Small intestine (tissue), 7 donors: ENCODE measurements around the gene MAGI1. TPM values are rescaled to one million over a fixed set of nuclear protein-coding genes. Genes with fewer than 3 reads are reported as not detected.

ENCODE experiments used
- DNase-seq, 2 donors: peaks; one replicate each; pipeline versions ENCODE4 v3.0.0 to v3.0.0-alpha.2; 2013
- FAIRE-seq: peaks from 2 replicates; lab custom pipeline; 2012; peaks lifted over from hg19 to GRCh38; lab: Jason Lieb, UNC
- H3K27ac ChIP-seq, 3 donors: one replicate each; pipeline ENCODE4 v1.5.1; 2013; ENCODE audit warnings: low read length in 2 of 3, mild to moderate bottlenecking in 2 of 3, control low read depth in 1 of 3, inconsistent platforms in 1 of 3, low read depth in 1 of 3, moderate library complexity in 1 of 3
- H3K27me3 ChIP-seq, 3 donors: one replicate each; pipeline ENCODE4 v1.6.1; 2013; ENCODE audit warnings: low read length in 3 of 3, inconsistent platforms in 1 of 3; ENCODE audit not compliant: control insufficient read depth in 3 of 3, insufficient read depth in 3 of 3
- H3K36me3 ChIP-seq, 3 donors: one replicate each; pipeline ENCODE4 v1.6.1; 2013; ENCODE audit warnings: low read length in 3 of 3, inconsistent platforms in 1 of 3, low read depth in 1 of 3, mild to moderate bottlenecking in 1 of 3, moderate library complexity in 1 of 3; ENCODE audit not compliant: control insufficient read depth in 3 of 3, insufficient read depth in 2 of 3
- H3K4me1 ChIP-seq, 3 donors: one replicate each; pipeline ENCODE4 v1.6.1; 2013; ENCODE audit warnings: low read length in 2 of 3, inconsistent platforms in 1 of 3, low read depth in 1 of 3, mild to moderate bottlenecking in 1 of 3, moderate library complexity in 1 of 3; ENCODE audit not compliant: control insufficient read depth in 3 of 3, insufficient read depth in 2 of 3
- H3K4me3 ChIP-seq, 3 donors: one replicate each; pipeline ENCODE4 v1.5.1; 2013; ENCODE audit warnings: low read length in 3 of 3, control low read depth in 1 of 3, inconsistent platforms in 1 of 3, low read depth in 1 of 3, mild to moderate bottlenecking in 1 of 3, moderate library complexity in 1 of 3
- H3K9me3 ChIP-seq, 2 donors: one replicate each; pipeline ENCODE4 v1.6.1; 2013; ENCODE audit warnings: low read depth in 1 of 2, low read length in 1 of 2; ENCODE audit not compliant: control insufficient read depth in 2 of 2, insufficient read depth in 1 of 2
- WGBS, 3 donors: extraction: QIAGEN DNeasy Blood & Tissue Kit; methylation state at CpG; one replicate each; pipeline ENCODE4 v1.1.7; 2013; 5-methylcytosine and 5-hydroxymethylcytosine counted together
- polyA plus RNA-seq, 4 donors: library from polyadenylated mRNA; stranded (reverse) in 3 of 4; unstranded in 1 of 4; fragments of 200-250 nt in 3 of 4; fragments of 120-200 nt in 1 of 4; gene quantifications; one replicate each; pipeline versions ENCODE4 v1.2.1 to v1.2.3, GENCODE V29; 2013
- donor health status: healthy with polysubstance abuse.
- donor health status: control.
- donor health status: control.
- donor health status: Bipolar disorder and iron deficiency.
- donor health status: healthy.

The MAGI1 gene
- polyA plus RNA-seq, 4 donors, result 10.0 to 35.1 (median 12.6) TPM

GRCh38 chr3:65781594-65781993 lies 257.1 kb downstream of the MAGI1 start:
- DNase-seq (no peak), FAIRE-seq (no peak)
- no peak overlapping the region for H3K4me3 ChIP-seq
- H3K4me1 ChIP-seq, result no peaks in the 10 kb centered on the region
- no peaks in the 10 kb centered on the region for H3K36me3 ChIP-seq
- H3K9me3 ChIP-seq, result no peaks in the 10 kb centered on the region
- no peaks in the 10 kb centered on the region for H3K27me3 ChIP-seq
- no peak overlapping the region for H3K27ac ChIP-seq
- 91 to 97% (median 91%) methylated on average over 5 of the region's 5 CpGs for WGBS, 3 donors

DNA sequence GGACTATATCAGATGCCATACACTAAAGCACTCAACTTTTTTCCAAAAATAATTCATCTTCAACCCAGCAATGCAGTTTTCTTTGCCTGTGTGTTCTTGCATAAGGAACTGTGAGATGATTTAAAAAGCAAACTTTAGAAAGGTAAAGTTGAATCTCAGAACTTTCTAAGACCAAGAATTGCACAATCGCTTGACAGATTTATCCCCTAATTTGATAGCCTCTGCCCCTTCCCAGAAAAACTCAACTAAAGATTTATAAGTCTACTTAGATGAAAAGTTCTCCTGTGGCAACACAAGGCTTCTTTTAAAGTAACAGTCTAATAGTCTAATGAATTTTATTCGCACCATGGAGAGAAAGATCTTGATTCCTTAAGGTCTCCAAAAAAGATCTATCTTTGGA lies 259.3 kb downstream of the MAGI1 start:
- Histone ChIP-seq H3K4me1 (no peaks in the 10 kb centered on the region), H3K27ac (no peak overlapping the region), H3K4me3 (no peak overlapping the region), H3K36me3 (no peaks in the 10 kb centered on the region), H3K9me3 (no peaks in the 10 kb centered on the region), H3K27me3 (no peaks in the 10 kb centered on the region)
- no peak for FAIRE-seq
- no peak for DNase-seq
- WGBS, 3 donors, result 93 to 97% (median 96%) methylated on average over 2 of the region's 2 CpGs

- Histone ChIP-seq H3K4me1 (no peaks in the 10 kb centered on the region), H3K9me3 (no peaks in the 10 kb centered on the region), H3K36me3 (no peaks in the 10 kb centered on the region), H3K4me3 (no peak overlapping the region), H3K27ac (no peak overlapping the region), H3K27me3 (no peaks in the 10 kb centered on the region)
- FAIRE-seq (no peak), DNase-seq (no peak)
- 80 to 88% (median 86%) methylated on average over 2 of the region's 2 CpGs for WGBS, 3 donors
Measured at GRCh38 chr3:65778968-65779367, 259.8 kb downstream of the MAGI1 start.

DNA sequence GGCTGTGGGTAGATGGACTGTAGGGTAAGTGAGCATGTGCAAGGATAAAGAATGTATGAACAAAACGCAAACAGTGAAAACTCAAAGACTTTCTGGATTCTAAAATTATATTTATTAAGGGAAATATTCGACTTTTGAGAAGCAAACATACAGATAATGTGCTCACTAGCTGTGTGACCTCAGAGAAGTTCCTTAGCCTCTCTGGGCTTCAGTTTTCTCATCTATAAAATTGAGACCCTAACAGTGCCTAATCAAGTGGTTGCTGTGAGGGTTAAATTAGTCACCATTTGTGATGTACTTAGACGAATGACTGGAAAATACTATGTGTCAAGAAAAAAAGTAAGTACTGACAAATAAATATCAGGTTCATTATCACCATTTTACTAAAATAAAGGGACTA lies 261.7 kb downstream of the MAGI1 start:
- DNase-seq (no peak), FAIRE-seq (no peak)
- Histone ChIP-seq H3K27me3 (no peaks in the 10 kb centered on the region), H3K36me3 (no peaks in the 10 kb centered on the region), H3K4me3 (no peak overlapping the region), H3K27ac (no peak overlapping the region), H3K9me3 (no peaks in the 10 kb centered on the region), H3K4me1 (no peaks in the 10 kb centered on the region)
- 81 to 85% (median 83%) methylated on average over 3 of the region's 3 CpGs for WGBS, 3 donors

- H3K27ac ChIP-seq, result no peak overlapping the region
- no peaks in the 10 kb centered on the region for H3K36me3 ChIP-seq
- DNase-seq (no peak), FAIRE-seq (no peak)
- H3K4me3 ChIP-seq, result no peak overlapping the region
- no peaks in the 10 kb centered on the region for H3K4me1 ChIP-seq
- 72 to 89% (median 81%) methylated on average over 6 of the region's 6 CpGs for WGBS, 3 donors
- no peaks in the 10 kb centered on the region for H3K27me3 ChIP-seq
- no peaks in the 10 kb centered on the region for H3K9me3 ChIP-seq
Measured at GRCh38 chr3:65776494-65776893, 262.2 kb downstream of the MAGI1 start.

DNA sequence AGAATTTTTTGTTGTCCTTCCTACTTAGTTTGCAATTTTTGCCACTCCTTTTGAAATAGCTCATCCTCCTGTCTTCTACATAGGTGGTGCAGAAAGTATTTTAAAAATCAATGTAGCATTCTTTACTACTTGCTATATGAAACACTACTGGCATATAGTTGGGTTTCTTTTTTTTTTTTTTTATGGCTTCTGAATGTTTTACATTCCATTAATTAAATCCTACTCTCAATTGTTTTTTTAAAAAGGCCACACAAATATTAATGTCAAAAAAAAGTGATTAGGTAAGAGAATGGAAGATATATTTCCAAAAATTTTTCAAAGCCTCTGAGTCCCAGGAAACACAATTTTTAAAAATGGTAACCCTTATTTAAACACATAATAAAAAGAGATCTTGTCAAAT lies 262.6 kb downstream of the MAGI1 start:
- H3K4me1 ChIP-seq, result no peaks in the 10 kb centered on the region
- no peaks in the 10 kb centered on the region for H3K9me3 ChIP-seq
- no peaks in the 10 kb centered on the region for H3K27me3 ChIP-seq
- no peaks in the 10 kb centered on the region for H3K36me3 ChIP-seq
- H3K4me3 ChIP-seq, result no peak overlapping the region
- DNase-seq, result no peak
- no peak for FAIRE-seq
- H3K27ac ChIP-seq, result no peak overlapping the region

DNA sequence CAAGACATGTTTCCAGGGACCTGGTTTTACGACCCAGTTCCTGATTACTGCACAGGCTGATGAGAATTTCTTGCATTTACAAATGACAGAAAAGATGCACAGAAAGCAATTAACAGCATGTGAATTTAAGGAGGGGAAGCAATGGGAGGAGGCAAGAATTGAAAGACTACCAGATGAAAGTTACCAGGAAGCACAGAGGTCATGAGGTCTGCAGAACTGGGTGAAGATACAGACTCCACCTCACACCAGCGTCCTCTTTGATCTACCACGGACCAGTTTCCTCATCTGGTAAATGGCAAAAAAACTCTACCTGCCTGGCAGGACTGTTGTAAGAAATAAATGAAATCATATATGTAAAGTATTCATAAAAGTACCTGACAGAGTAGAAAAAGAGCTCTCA lies 266.0 kb downstream of the MAGI1 start:
- no peaks in the 10 kb centered on the region for H3K4me1 ChIP-seq
- DNase-seq (no peak), FAIRE-seq (no peak)
- H3K36me3 ChIP-seq, result no peaks in the 10 kb centered on the region
- H3K4me3 ChIP-seq, result no peak overlapping the region
- WGBS, 3 donors, result 62 to 64% (median 64%) methylated on average over 3 of the region's 3 CpGs
- H3K27me3 ChIP-seq, result no peaks in the 10 kb centered on the region
- no peak overlapping the region for H3K27ac ChIP-seq
- H3K9me3 ChIP-seq, result no peaks in the 10 kb centered on the region

DNA sequence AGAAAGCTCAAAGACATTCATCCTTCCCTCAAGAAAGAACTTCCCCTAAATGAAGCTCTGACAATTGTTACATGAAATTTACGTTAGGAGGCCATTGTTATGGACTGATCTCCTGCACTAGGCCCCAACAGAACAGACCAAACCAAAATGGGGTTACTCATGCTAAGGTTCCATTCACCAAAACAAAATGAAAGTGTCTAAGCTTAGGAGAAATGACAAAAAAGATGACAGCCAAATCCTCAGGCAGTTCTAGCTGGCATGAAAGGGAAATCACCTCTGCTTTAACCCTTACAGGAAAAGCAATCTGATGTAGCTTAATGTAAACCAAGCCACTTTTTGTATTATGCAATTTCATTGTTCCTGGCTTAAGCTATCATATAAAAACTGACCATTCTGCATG lies 271.2 kb downstream of the MAGI1 start:
- no peaks in the 10 kb centered on the region for H3K4me1 ChIP-seq
- no peak overlapping the region for H3K27ac ChIP-seq
- no peaks in the 10 kb centered on the region for H3K36me3 ChIP-seq
- FAIRE-seq (no peak), DNase-seq (no peak)
- H3K4me3 ChIP-seq, result no peak overlapping the region
- WGBS, 3 donors, result 83 to 89% (median 89%) methylated on average over 1 of the region's 1 CpG
- H3K27me3 ChIP-seq, result no peaks in the 10 kb centered on the region
- H3K9me3 ChIP-seq, result no peaks in the 10 kb centered on the region

GRCh38 chr3:65762235-65762580 lies 276.5 kb downstream of the MAGI1 start:
- DNase-seq, result no peak
- FAIRE-seq, result no peak

More at GRCh38 chr3:65762235-65762580, 276.5 kb downstream of the MAGI1 start:
- Histone ChIP-seq H3K4me3 (no peak overlapping the region), H3K4me1 (peaks cover 0 to 2% (median 0%) of the 10 kb centered on the region in 3 donors), H3K27me3 (no peaks in the 10 kb centered on the region), H3K27ac (no peak overlapping the region), H3K36me3 (no peaks in the 10 kb centered on the region), H3K9me3 (no peaks in the 10 kb centered on the region)
- WGBS, 3 donors, result 85 to 93% (median 93%) methylated on average over 4 of the region's 4 CpGs
